ENCODE measurements around the gene FNDC3B. TPM values are rescaled to one million over a fixed set of nuclear protein-coding genes. Genes with fewer than 3 reads are reported as not detected.
A peak's percentile ranks its signal among the peaks of the same experiment; 100 is the strongest.

The FNDC3B gene
- total and polyA plus RNA-seq, 9 of the 15 experiments (the other 6 are each of a cell fraction or from before 2014, with no cell fraction given): 7.0 to 35.8 (median 16.2) TPM

DNA sequence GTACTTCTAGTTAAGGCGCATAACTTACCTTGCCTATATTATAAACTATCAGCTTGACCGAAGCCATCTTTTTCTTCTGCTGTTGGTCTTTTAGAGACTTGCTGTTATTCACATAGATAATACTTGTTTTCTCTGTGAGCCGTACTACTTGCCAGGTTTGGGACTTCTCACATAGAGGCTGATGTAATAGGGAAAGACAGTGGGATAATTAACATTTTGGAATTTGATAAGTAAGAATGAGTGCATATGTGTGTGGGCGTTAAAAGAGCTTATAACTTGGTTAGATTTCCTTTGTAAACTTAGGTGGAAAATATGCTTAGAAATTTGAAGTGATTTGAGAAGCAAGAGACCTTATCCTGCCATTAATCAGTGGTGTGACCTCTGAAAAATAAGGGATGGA lies 47.8 kb downstream of the FNDC3B start (continued):
- TF ChIP-seq, protein P1, sequence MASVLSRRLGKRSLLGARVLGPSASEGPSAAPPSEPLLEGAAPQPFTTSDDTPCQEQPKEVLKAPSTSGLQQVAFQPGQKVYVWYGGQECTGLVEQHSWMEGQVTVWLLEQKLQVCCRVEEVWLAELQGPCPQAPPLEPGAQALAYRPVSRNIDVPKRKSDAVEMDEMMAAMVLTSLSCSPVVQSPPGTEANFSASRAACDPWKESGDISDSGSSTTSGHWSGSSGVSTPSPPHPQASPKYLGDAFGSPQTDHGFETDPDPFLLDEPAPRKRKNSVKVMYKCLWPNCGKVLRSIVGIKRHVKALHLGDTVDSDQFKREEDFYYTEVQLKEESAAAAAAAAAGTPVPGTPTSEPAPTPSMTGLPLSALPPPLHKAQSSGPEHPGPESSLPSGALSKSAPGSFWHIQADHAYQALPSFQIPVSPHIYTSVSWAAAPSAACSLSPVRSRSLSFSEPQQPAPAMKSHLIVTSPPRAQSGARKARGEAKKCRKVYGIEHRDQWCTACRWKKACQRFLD (CRISPR knock-in tag; IDR thresholded peaks at IDR 0.05): 0 out of 2 replicates have a peak, but pooled peaks have one; percentile 14
- no peak for TF ChIP-seq PTBP1 (IDR thresholded peaks at IDR 0.05; ENCODE audit: low read depth, low read length)

DNA sequence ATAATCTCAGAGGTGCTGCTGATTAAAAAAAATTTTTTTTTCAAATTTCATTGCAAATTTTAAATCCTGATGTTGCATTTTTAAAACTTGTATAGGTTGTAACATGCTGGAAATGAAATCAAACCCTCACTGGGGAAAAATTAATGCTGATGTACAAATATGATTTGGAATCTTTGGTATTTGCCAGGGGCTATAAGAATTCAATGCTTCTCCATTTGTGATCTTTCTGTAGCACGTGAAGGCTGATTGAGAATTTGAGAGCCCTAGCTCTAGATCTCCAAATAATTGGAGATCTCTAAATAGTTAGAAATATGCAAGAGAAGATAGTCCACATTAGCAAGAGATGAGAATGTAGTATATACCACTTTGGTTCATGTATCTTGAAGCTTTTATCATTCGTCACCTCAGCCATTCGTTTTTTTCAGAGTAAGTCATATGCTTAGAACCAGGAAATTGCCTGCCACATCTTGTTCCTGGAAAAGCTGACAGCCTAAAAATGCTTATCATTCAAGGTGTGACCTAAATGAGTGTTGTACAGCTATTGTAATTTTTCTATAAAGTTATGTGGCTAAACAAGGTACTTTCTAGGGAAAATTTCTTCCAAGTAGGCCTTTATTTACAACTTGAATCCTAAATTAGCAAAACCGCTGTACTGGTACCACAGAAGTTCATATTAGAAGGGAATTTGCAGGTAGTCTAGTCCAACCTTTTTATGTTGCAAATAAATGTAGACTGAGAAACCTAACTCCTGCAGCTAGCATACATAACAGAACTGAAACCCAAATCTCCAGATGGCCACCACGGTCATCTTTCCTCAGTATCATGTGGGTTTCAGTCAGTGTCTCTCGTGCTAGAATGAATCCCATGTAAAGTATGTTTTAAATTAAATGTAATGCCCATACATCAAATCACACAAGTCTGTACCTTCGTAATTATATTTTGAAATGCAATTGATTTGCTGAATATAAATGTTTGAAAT lies 48.5 kb downstream of the FNDC3B start:
- Histone ChIP-seq H3K9me1 (ENCODE audit: control insufficient read depth, insufficient read depth, low read length) (peaks cover 4% of the 10 kb centered on the region), H3K79me2 (ENCODE audit: control insufficient read depth, insufficient read depth, low read length) (peaks cover 95% of the 10 kb centered on the region), H3K36me3 (ENCODE audit: control insufficient read depth, insufficient read depth, low read length) (peaks cover 19% of the 10 kb centered on the region), H3K9ac (ENCODE audit: insufficient read depth in 1 of 2, low read depth in 2 of 2, low read length in 2 of 2) (peak overlapping the region in 1 of 2 experiments; percentile 67; a peak in 2 of 4 replicates), H3K4me3 (no peak overlapping the region), H3K9me3 (replicated peaks; ENCODE audit: control insufficient read depth, insufficient read depth, low read depth, low read length) (no peaks in the 10 kb centered on the region), H3K4me1 (replicated peaks in 1 of 2; ENCODE audit: control insufficient read depth in 2 of 2, insufficient read depth in 2 of 2, low read length in 2 of 2) (peaks cover 0 to 35% of the 10 kb centered on the region in 2 experiments; a peak in 3 of 5 replicates), H3K27ac (ENCODE audit: extremely low read depth, low read depth, low read length) (peak overlapping the region; percentile 83), H3K4me2 (ENCODE audit: insufficient read depth, low read length) (peak overlapping the region; percentile 34), H4K20me1 (replicated peaks; ENCODE audit: control insufficient read depth, insufficient read depth, low read length) (no peaks in the 10 kb centered on the region), H3K27me3 (ENCODE audit: control insufficient read depth in 2 of 2, insufficient read depth in 2 of 2, low read length in 2 of 2) (no peaks in the 10 kb centered on the region), H2AFZ (ENCODE audit: low read depth, low read length) (peak overlapping the region; percentile 18)
- in situ Hi-C loops (cut with MboI): no loop called here
- intact Hi-C loops (cut with micrococcal nuclease): no loop called here
- DNase-seq (ENCODE audit: extremely low read depth in 1 of 4, low spot score in 3 of 4): peak in 2 of 4 experiments; percentile 41 to 78
- POLR2A ChIA-PET: interaction anchor here (0.6 to 4.0 kb wide), 6 partner anchors 9 to 155 kb away, joined by 3 to 15 read pairs (median 4); no protein-coding TSS in a partner anchor
- peak; percentile 63 for ATAC-seq
- CTCF ChIA-PET (ENCODE audit: low intra/inter-chr PET ratio): no interaction called here
- WGBS (ENCODE audit: insufficient coverage, low coverage, missing lambda C conversion rate): 13% methylated on average over 7 of the region's 7 CpGs
- FAIRE-seq: peak; percentile 83
- no TSS peak for BruUV-seq (replicated peaks)
- no peak for TF ChIP-seq NR3C1 (CRISPR knock-in tag; IDR thresholded peaks at IDR 0.05)
- TF ChIP-seq, protein P2, sequence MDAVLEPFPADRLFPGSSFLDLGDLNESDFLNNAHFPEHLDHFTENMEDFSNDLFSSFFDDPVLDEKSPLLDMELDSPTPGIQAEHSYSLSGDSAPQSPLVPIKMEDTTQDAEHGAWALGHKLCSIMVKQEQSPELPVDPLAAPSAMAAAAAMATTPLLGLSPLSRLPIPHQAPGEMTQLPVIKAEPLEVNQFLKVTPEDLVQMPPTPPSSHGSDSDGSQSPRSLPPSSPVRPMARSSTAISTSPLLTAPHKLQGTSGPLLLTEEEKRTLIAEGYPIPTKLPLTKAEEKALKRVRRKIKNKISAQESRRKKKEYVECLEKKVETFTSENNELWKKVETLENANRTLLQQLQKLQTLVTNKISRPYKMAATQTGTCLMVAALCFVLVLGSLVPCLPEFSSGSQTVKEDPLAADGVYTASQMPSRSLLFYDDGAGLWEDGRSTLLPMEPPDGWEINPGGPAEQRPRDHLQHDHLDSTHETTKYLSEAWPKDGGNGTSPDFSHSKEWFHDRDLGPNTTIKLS (IDR thresholded peaks at IDR 0.05; ENCODE audit: borderline replicate concordance, low read depth): peak; percentile 33; the same call in 1 of the 2 replicates
- no peak for TF ChIP-seq RBFOX2 (IDR thresholded peaks at IDR 0.05; ENCODE audit: low read depth, low read length)
- TF ChIP-seq ARID2 (IDR thresholded peaks at IDR 0.05): no peak
- peak; percentile 44; the same call in 1 of the 2 replicates for TF ChIP-seq SMAD4 (CRISPR knock-in tag; conservative IDR thresholded peaks at IDR 0.05)
- TF ChIP-seq, protein P3, sequence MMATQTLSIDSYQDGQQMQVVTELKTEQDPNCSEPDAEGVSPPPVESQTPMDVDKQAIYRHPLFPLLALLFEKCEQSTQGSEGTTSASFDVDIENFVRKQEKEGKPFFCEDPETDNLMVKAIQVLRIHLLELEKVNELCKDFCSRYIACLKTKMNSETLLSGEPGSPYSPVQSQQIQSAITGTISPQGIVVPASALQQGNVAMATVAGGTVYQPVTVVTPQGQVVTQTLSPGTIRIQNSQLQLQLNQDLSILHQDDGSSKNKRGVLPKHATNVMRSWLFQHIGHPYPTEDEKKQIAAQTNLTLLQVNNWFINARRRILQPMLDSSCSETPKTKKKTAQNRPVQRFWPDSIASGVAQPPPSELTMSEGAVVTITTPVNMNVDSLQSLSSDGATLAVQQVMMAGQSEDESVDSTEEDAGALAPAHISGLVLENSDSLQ (IDR thresholded peaks at IDR 0.05): peak; percentile 52
- no peak for TF ChIP-seq LARP7 (IDR thresholded peaks at IDR 0.05)
- TF ChIP-seq, protein P4, sequence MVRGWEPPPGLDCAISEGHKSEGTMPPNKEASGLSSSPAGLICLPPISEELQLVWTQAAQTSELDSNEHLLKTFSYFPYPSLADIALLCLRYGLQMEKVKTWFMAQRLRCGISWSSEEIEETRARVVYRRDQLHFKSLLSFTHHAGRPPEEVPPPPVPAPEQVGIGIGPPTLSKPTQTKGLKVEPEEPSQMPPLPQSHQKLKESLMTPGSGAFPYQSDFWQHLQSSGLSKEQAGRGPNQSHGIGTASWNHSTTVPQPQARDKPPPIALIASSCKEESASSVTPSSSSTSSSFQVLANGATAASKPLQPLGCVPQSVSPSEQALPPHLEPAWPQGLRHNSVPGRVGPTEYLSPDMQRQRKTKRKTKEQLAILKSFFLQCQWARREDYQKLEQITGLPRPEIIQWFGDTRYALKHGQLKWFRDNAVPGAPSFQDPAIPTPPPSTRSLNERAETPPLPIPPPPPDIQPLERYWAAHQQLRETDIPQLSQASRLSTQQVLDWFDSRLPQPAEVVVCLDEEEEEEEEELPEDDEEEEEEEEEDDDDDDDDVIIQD (CRISPR knock-in tag; IDR thresholded peaks at IDR 0.05): no peak
- TF ChIP-seq CXXC5 (CRISPR knock-in tag; IDR thresholded peaks at IDR 0.05): peak; percentile 27
- no peak for TF ChIP-seq LCOR (CRISPR knock-in tag; IDR thresholded peaks at IDR 0.05)
- TF ChIP-seq ZNF165 (CRISPR knock-in tag; IDR thresholded peaks at IDR 0.05; ENCODE audit: borderline replicate concordance): no peak
- TF ChIP-seq ZKSCAN1 (IDR thresholded peaks at IDR 0.05; ENCODE audit: low read depth, low read length): no peak
